Left hindlimb (tissue), 1 donor: ENCODE results near the gene ZBTB24.
"Not testable (repeated sequence)": the region's sequence is repeated elsewhere in the genome, so short reads cannot be mapped to it uniquely, and the experiment has no call there.

Source experiments
- DNase-seq: peaks from one replicate; pipeline ENCODE4 v3.0.0-alpha.2; 2018

The ZBTB24 gene

GRCh38 chr6:109467696-109468095 lies 15.3 kb downstream of the ZBTB24 start:
- DNase-seq, result no peak

DNA sequence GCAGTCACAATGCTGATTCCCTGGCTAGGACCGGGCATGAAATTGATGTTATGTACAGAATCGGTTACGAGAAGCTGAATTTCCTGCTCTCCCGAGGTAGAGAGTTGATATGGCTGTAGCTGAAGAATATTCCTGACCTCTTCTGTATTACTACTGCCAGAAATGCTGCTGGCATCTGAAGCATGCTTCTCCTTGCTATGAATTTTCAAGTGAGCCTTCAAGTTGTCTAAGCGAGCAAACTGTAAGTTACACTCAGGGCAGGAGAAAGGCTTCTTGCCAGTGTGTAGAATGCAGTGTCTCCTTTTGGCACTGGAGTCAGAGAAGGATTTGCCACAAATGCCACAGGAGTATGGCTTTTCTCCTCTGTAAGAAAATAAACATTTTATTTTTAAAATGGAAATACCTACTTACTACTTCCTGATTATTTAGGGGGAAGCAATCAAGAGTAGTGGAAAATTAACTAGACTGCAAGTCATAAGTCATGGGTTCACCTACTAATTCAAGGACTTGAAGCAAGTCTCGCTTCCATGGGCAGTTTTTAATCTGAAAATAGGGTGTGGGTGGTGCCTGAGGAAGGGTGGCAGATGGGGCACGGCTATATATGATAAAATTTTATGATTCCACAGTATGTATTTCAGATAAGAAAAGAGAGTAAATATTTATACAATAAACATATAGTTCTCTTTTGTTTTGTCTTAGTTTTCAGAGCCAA lies 16.7 kb downstream of the ZBTB24 start:
- no peak for DNase-seq

DNA sequence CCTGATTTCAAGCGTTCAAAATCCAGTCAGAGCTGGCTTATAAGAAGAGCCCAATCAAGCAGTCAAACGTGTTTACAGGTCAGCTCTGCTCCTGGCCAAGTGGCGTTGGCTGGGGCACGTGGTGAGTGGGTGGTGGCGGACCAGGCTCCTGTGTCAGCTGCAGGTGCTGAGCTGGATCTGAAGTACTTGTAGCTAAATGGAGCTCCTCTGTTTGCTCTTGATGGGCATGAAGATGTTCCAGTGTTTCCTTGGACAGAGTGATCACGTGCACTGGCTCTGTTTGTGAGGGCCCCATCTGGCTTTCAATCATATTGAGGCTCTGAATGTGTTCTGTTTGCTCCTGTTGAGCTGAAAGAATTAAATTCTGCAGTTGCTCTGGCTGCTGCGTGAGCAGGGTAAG lies 17.2 kb downstream of the ZBTB24 start:
- DNase-seq, result no peak

DNA sequence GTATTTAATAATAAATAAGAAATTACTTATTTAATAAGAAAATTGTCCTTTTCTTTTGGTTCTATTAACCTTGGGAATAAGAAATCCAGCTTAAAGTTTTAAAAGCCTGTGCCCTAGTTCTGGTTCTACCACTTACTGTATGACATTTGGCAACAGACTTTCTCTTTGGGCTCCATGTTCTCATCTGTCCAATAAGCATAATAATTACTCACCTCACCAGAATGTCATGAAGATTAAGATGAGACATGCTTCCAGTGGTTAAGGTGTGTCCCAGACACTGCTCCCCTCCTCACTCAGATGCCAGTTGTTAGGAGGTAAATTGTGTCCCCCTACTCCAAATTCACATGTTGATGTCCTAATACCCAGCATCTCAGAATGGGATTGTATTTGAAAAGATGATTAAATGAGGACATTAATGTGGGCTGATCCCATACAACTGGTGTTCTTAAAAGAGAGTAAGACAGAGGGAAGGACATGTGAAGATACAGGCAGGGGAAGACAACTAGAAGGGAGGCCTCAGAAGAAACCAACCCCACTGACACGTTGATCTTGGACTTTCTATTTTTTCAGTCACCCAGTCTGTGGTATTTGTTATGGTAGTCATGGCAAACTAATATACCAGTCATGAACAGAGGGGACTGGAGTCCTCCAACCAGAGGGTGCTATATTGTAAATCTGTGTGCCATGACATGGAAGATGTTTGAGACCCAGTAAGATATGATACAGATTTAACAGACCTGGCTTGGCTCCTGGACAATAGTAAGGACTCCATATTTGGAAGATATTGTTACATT lies 21.1 kb downstream of the ZBTB24 start:
- DNase-seq, result no peak

DNA sequence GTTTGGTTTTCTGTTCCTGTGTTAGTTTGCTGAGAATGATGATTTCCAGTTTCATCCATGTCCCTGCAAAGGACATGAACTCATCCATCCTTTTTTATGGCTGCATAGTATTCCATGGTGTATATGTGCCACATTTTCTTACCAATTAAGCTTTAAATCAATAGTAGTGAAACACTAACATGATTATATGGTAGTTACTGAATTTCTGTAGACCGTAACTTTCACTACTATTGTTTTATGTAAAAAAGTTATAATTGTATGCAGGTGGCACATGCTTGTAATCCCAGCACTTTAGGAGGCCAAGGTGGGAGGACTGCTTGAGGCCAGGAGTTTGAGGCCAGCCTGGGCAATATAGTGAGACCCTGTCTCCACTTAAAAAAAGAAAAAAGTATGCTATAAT lies 21.8 kb downstream of the ZBTB24 start:
- DNase-seq, result not testable (repeated sequence)

DNA sequence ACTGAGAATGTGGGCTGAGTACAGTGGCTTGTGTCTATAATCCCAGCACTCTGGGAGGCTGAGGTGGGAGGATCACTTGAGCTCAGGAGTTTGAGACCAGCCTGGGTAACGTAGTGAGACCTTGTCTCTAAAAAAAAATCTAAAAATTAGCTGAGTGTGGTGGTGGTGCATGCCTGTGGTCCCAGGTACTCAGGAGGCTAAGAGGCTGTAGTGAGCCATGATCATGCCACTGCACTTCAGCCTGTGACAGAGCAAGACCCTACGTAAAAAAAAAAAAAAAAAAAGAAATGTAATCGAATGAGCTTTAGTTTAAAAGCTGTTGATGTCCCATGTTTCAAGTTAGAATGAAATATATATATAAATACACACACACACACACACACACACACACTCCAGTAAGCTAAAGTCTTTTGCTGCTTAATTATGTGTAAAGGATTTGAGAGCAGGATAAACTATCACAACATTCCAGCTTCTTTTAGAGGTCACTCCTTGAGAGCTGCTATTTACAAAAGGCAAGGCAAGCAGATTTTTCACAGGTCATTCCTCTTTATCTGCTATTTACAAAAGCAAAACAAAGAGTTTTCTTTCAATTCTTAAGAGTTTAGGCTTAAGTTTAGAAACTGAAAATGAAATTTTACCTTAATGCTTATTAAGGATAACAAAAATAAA lies 22.7 kb downstream of the ZBTB24 start:
- no peak for DNase-seq

DNA sequence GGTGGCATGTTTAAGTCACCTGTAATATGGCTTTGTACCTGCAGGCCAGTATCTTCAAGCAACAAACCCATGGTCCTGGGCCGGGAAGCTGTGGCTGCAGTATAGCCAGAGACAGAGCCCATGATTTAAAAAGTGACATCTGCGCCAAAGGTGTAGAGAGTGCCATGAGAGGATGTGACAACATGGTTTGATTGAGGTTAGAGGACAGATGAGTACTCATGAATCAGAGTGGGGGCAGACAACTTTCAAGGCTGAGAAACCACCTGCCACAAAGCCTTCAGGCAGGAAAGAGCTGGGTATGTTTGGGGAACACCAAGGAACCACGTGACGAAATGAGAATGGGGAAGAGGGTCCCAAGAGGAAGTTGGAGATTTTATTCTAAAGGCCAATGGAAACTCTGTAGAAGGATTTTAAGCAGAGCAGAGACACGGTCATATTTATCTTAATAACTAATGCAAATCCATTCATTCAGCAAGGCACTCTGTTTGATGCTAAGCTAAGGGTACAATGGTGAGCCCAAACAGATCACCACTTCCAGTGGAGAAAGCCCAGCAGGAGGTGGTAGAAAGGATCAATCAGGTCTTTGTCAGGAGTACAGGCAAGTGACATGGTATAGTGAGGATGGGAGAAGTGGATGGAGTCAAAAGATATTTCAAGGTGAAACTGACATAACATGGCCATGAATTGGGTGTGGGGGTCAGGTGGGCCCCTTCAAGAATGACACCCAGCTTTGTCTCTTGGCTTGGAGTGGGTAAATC lies 24.1 kb downstream of the ZBTB24 start:
- no peak for DNase-seq

DNA sequence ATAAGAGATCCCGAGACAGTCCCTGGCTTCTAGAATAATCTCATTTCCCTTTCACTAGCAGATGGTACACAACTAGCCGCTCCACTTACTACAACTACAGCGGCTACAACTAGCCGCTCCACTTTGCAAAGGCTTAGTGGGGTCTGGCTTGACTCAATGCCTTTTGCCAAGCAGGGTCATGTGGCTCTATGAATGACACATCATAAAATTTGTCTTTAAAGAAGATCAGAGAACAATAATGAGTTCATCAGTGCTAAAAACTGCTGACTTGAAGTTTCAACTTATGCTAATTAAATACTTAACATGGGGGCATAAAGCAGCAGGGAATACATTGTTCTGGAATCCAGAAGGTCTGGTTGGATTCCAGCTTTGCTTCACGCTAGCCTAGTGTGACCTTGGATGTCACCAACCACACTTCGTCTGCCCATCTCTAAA lies 25.4 kb downstream of the ZBTB24 start:
- DNase-seq, result no peak

- peak; percentile 76 for DNase-seq
Measured at GRCh38 chr6:109456710-109457561, 26.1 kb downstream of the ZBTB24 start.

GRCh38 chr6:109456111-109456583 lies 26.9 kb downstream of the ZBTB24 start:
- DNase-seq, result no peak

DNA sequence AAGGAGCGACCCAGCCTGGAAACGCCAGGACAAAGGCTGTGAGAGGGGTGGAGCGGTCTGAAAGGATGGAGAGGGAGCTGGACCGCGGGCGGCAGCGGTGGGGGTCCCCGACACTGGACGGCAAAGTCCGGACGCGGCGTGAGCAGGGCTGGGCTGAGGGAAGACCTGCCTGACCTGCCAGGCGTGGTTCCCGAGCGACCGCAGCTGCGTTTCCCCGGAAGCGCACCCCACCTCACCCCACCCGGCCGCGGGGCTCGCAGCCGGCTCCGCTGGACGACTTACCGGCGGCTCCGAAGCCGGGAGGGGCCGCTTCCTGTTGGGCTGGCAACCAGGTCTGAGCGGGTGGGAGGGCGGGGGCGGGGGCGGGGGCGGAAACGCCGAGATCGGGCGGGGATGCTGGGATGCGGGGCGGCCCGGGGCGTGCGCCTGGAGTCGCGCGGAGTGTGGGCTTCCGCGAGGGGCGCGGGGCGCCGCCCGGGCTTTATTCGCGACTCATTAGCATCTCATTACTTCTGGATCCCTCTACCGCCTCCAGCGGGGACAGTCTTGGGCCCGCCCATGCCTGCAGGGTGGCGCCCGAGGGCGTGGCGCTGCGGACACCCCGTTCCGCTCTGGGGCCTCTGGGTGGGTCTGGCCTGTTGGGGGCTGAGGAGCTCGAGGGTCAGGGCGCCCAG lies 27.4 kb downstream of the ZBTB24 start, which contains the start of gene MICAL1:
TSS of gene MICAL1 (minus strand) at position 336 of the 674 bp plus-strand sequence. CDS start 1,576 bp downstream, outside the sequence.
- DNase-seq, result peak; percentile 81

DNA sequence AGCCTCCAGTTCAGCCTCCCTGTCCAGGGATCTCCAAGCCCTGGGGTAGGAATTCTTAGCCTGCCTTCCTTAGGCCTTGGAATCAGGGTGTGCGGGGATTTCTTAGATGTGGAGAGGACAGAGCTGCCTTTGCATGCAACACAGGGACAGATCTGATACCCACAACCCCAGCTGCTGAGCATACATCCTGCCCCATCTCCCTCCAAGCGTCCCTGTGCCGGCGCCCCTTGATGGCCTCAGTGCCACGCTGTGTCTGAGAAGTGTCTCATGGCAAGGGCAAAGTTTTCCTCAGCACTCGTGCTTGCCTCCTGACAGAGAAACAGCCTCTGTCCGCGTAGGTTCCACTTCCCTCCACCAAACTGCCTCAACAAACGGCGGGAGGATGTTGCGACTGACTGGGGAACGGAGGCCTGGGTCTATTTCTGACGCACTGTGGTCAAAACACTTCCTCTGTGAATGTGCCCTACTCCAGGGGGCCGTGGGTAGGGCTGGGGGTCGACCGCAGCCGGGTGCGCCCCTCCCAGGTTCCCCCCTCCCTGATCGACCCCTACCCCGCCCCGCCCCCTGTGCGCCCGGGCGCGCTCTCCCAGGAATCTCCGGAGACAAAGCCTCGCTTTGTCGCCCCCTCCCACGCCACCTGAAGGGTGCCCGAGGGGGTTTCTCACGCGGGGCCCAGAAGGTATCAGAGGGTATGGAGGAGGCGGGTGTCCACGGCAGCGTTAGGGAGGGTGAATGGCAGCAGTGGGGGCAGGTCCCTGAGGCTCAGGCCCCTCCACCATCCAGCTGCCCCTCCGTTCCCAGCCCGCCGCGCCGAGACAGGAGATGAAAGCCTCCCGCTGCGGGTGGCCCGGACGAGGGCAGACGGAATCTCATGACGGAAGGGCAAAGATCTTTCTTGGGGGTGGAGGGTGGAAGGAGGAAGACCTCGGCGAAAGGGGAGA lies 28.3 kb downstream of the ZBTB24 start:
- DNase-seq, result peak; percentile 59

DNA sequence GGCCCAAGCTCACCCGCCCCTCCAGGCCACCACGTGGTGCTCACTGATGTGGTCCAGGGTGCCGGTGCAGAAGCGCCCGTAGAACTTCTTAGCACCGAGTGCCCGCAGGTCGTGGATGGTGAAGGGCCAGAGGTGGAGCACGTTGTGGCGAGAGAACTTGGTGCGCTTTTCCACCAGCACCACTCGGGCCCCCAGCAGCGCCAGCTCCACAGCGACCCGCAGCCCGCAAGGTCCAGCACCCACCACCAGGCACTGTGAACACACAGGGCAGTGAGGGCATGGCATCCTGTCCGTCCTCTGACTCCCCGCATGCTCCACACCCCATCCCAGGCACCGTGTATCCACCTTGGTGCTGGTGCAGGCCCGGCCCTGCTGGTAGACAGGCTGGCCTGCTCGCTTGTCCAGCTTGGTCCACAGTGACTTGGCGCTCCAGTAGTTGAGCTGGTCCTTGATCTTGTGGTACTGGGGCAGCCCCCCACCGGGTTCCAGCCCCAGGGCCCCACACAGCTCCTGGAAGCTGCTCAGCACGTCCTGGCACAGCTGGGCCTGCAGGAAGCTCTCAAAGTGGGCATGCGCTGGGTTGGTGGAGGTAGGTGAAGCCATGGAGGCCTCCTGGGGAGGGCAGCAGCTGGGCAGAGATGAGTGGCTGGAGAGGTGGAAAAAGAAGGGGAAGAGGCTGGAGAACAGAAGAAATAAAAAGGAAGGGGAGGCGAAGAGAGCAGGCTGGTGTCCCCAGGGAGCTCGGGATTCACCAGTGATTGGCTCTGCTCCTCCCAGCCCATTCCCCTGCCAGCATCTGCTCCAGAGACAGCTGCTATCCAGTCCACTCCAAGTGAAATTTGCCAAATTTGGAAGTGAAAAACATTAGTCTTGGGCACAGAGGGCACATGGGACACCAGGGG lies 29.2 kb downstream of the ZBTB24 start:
- peak; percentile 76 for DNase-seq

DNA sequence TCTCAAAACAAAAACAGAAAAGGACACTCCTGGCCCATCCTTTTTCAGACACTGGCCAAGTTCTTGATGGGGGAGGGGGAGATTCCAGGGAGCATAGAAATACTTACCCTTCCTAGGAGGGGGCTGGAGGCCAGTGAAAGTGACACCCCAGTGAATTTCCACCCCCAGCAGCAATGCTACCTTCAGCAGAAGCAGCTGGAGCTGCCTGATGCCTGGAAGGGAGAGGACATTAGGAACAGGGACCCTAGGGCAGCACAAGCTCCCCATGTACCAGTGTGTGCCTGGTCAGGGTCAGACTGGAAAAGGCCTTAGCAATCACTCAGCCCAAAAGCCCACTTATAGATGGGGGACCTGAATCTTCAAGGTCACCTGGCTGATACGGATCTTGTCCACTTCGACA lies 29.9 kb downstream of the ZBTB24 start:
- DNase-seq, result no peak

GRCh38 chr6:109452181-109452580 lies 30.8 kb downstream of the ZBTB24 start:
- no peak for DNase-seq

DNA sequence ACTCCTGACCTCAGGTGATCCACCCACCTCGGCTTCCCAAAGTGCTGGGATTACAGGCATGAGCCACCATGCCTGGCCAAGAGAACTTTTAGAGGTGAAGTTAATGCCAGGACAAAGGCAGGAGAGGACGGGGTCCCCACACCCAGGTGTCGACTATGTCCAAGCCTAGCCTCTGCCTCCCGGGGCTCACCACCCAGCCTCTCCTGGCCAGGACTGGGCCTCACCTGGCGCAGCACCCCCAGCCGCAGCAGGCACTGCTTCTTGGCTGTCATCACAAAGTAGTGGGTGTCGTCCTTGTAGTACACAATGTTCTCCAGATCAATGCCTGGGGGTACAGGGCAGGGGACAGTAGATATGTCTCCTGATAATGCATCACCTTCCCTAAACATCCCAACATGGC lies 31.6 kb downstream of the ZBTB24 start:
- no peak for DNase-seq

DNA sequence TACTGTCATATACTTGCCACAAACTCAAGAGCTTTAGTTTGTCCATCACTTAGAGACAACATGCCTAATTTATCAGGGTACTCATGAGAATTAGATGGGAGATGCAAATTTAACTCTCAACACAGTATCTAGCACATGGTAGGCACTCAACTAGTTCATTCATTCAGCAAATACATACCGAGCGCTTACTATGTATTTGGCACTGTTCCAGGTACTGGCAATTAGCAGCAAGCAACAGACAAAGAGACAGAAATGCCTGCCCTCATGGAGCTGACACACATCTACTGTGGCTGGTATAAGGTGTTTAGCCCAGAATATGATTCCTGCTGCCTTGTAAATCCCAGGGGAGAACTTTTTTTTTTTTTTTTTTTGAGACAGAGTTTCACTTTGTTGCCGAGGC lies 32.2 kb downstream of the ZBTB24 start:
- DNase-seq, result no peak

DNA sequence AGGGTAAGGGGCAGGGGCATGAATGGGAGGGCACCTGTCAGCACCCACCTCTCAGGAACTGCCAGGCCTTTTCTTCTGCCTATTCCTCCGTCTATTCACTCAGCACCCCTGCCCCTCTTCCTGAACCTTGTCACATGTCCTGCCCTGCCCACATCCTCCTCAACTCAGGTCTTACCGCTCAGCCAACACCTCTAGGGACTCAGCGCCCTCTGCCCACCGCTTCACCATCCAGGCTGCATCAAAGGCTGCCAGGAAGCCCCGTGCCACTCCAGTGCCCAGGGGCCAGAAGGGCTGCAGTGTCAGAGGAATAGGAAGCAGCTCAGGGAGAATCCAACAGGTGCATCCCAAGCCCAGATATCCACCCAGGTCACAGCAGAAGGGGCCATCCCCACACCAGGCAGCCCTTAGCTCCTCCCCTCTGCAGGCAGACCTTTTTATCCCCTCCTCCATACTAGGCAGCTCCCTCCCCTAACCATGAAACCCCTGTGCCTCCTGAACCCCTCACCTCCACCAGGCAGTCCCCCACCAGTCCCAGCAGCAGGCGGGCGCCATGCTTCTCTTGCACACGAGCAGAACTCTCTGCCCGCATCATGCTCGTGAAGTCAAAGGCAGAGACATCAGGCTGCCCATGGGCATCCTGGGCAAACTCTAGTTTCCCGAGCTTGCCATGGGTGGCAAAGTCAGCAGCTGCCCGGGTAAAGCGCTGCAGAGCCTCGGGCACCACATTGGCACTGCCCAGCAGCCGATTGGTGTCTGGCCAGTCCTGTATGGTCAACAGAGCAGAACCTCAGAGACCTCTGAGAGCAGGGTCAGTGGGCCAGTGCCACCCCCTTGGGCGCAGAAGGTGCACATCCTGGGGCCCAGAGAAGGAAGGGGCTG lies 33.0 kb downstream of the ZBTB24 start:
- no peak for DNase-seq
